DND-41 (cell line): ENCODE measurements around the gene NR5A2.

Source experiments
- CTCF ChIP-seq: IDR thresholded peaks from 2 replicates; pipeline ENCODE4 v1.5.1; 2012; ENCODE audit warnings: borderline replicate concordance, low read length, moderate library complexity, mild to moderate bottlenecking; ENCODE audit not compliant: poor library complexity, severe bottlenecking; ENCODE audit errors: extremely low read depth
- EZH2 ChIP-seq: IDR thresholded peaks from 3 replicates; pipeline ENCODE4 v1.6.1; 2012; ENCODE audit warnings: borderline replicate concordance, low read depth, mild to moderate bottlenecking, moderate library complexity, low read length, inconsistent platforms; ENCODE audit not compliant: severe bottlenecking

DNA sequence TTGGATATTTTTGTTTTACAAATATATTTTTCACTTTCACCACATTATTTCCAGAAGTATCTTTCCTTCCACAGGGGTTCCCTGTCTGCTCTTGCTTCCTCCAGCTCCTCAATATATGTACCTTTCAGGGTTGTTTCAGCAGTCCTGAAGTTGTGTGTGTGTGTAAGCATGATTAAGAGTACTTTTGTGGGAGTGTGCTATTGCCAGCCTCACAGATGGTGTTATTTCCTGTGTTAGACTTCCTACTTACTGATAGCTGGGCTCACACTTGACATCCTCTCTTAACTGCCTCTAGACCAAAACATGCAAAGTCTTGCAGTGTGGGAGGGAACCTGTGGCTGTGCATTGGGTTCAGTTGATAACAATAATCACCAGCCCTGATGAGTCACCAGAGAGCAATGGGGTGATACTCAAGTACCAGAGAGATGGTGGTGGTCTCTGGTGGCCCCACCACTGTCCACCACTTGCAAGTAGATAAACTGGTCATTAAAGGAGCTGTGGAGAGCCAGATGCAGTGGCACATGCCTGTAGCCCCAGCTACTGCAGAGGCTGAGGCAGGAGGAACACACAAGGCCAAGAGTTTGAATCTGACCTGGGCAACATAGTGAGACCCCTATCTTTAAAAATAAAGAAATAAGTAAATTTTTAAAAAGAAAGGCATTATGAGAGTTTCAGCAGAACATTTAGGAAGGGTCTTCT, 126.7 kb downstream of the NR5A2 start:
- TF ChIP-seq CTCF, result no peak
- TF ChIP-seq EZH2, result no peak
